Nephron progenitor cell (in vitro differentiated cells): ENCODE results near the gene SLC29A1.

ENCODE experiments used
- DNase-seq: peaks from one replicate; pipeline ENCODE4 v3.0.0; 2021
- H3K27ac Mint-ChIP-seq: 2 replicates; pipeline ENCODE4 v1.8.0; 2021; ENCODE audit warnings: mild to moderate bottlenecking, moderate library complexity, mixed read lengths
- H3K27me3 Mint-ChIP-seq: 2 replicates; pipeline ENCODE4 v1.8.0; 2021; ENCODE audit warnings: mild to moderate bottlenecking, low read depth, mixed read lengths; ENCODE audit not compliant: poor library complexity
- H3K36me3 Mint-ChIP-seq: 2 replicates; pipeline ENCODE4 v1.8.0; 2021; ENCODE audit warnings: low read depth, mixed read lengths
- H3K4me1 Mint-ChIP-seq: 2 replicates; pipeline ENCODE4 v1.8.0; 2021; ENCODE audit warnings: mixed read lengths
- H3K4me3 Mint-ChIP-seq: 2 replicates; pipeline ENCODE4 v1.8.0; 2021; ENCODE audit warnings: mild to moderate bottlenecking, moderate library complexity, mixed read lengths
- H3K9me3 Mint-ChIP-seq: 2 replicates; pipeline ENCODE4 v1.8.0; 2021; ENCODE audit warnings: mild to moderate bottlenecking, moderate library complexity, mixed read lengths
- TF ChIP-seq, protein P1 (sequence below): fragments of 200-600 bp; sonication (generic); IDR thresholded peaks from 2 replicates; pipeline ENCODE4 v1.5.0; 2021; ENCODE audit warnings: antibody characterized with exemption

Gene SLC29A1

DNA sequence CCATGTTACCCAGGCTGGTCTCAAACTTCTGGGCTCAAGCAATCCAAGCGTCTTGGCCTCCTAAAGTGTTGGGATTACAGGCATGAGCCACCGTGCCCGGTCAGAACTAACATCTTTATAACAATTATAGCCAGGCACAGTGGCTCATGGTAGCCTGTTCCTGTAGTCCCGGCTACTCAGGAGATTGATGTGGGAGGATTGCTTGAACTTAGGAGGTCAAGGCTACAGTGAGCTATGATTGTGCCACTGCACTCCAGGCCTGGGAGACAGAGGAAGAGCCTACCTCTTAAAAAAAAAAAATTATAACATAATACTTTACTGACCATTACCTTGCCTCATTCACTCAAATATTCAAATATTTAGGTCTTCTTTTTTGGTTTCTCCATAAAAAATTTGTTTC lies 23.5 kb upstream of the SLC29A1 start:
- Mint-ChIP-seq H3K27me3 (peaks cover 12% of the 10 kb centered on the region), H3K9me3 (no peaks in the 10 kb centered on the region), H3K27ac (no peak overlapping the region), H3K36me3 (no peaks in the 10 kb centered on the region), H3K4me3 (no peak overlapping the region), H3K4me1 (peaks cover 39% of the 10 kb centered on the region)
- TF ChIP-seq, protein P1, sequence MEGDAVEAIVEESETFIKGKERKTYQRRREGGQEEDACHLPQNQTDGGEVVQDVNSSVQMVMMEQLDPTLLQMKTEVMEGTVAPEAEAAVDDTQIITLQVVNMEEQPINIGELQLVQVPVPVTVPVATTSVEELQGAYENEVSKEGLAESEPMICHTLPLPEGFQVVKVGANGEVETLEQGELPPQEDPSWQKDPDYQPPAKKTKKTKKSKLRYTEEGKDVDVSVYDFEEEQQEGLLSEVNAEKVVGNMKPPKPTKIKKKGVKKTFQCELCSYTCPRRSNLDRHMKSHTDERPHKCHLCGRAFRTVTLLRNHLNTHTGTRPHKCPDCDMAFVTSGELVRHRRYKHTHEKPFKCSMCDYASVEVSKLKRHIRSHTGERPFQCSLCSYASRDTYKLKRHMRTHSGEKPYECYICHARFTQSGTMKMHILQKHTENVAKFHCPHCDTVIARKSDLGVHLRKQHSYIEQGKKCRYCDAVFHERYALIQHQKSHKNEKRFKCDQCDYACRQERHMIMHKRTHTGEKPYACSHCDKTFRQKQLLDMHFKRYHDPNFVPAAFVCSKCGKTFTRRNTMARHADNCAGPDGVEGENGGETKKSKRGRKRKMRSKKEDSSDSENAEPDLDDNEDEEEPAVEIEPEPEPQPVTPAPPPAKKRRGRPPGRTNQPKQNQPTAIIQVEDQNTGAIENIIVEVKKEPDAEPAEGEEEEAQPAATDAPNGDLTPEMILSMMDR = no peak
- DNase-seq = no peak

DNA sequence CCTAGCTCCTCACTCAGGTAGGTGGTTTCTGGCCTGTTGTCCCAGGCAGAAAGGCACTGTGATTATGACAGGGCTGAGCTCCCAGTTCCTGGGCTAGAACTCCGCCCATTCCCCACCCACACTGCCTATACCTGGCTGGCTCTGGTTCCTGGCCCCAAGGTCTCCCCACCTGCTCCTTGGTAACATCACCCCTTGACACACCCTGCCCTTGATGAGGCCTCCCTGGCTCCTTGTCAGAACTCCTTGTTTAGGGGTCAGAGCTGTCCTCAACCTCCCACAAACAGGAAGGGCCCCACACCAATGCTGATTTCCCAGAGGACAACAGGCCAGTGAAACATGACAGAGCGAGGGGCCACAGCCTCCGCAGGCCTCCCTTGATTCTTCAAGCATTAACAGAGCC lies 22.2 kb upstream of the SLC29A1 start:
- Mint-ChIP-seq H3K27ac (no peak overlapping the region), H3K4me1 (peaks cover 39% of the 10 kb centered on the region)
- DNase-seq = no peak

DNA sequence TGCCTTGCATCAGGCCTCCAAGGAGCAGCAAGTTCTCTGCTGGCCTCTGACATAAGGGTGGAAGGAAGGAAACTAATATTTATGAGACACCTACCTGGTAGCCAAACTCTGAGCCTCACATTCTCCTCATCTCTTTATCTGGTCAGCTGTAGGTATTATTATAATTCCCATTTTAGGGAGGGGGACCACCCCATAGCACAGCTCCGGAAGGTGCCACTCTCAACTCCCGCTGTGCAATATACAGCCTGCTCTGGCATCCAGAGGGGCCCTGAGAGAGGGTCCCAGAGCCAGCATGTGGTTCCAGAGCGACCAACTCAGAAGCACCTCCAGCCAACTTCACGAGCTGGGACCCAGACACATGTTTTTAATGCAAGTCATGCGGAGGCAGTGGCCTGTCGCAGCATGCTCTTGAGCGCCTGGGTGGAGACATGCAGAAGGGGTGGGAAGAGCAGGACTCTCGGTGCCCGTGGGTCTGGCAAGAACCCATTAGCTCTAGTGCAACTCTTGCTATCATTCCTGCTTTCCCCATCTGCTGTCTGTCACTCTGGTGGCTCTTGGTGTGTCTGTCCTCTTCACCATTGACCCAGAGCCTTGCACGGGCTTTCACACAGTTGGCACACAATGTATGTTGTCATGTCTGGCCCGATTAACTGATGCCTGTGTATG lies 21.6 kb upstream of the SLC29A1 start:
- Mint-ChIP-seq H3K27me3 (peaks cover 11% of the 10 kb centered on the region), H3K36me3 (no peaks in the 10 kb centered on the region), H3K4me3 (no peak overlapping the region), H3K4me1 (peaks cover 45% of the 10 kb centered on the region), H3K9me3 (no peaks in the 10 kb centered on the region), H3K27ac (no peak overlapping the region)
- TF ChIP-seq, protein P1 = no peak
- no peak for DNase-seq

More for the DNA sequence above, 22.2 kb upstream of the SLC29A1 start:
- Mint-ChIP-seq H3K4me3 (no peak overlapping the region), H3K9me3 (no peaks in the 10 kb centered on the region), H3K27me3 (peaks cover 6% of the 10 kb centered on the region), H3K36me3 (no peaks in the 10 kb centered on the region)
- TF ChIP-seq, protein P1 = no peak

DNA sequence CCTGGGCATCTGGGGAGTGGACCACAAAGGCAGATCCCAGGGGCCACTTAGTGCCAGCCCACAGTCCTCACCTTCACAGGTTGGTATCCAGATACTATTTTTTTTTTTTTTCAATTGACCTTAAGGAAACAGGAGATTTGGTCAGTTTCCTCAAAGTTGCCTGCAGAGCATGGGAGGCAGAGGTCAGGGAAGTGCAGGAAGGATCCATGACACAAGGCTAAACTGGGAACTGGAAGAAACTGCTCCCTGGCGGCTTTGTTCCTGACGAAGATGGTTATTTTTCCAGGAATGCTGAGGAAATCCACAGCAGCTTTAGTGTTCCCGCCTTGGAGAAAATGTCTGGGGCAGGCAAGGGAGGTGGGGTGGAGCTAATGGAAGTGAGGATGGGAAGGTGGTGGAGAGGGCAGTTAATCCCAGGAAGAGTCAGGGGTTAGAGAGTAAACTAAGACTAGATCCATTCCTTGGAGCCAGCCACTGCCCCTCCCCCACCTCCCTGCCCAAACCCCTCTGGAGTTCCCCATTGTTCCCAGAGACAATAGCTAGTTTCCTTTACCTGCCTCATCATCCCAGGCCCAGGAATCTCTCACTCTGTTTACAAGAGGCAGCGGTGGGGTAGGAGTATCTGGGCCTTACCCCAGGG lies 20.9 kb upstream of the SLC29A1 start:
- no peaks in the 10 kb centered on the region for H3K36me3 Mint-ChIP-seq
- no peak overlapping the region for H3K27ac Mint-ChIP-seq
- peaks cover 13% of the 10 kb centered on the region for H3K27me3 Mint-ChIP-seq
- H3K9me3 Mint-ChIP-seq = no peaks in the 10 kb centered on the region
- no peak overlapping the region for H3K4me3 Mint-ChIP-seq
- no peak for DNase-seq
- H3K4me1 Mint-ChIP-seq = peaks cover 51% of the 10 kb centered on the region
- TF ChIP-seq, protein P1 = no peak

DNA sequence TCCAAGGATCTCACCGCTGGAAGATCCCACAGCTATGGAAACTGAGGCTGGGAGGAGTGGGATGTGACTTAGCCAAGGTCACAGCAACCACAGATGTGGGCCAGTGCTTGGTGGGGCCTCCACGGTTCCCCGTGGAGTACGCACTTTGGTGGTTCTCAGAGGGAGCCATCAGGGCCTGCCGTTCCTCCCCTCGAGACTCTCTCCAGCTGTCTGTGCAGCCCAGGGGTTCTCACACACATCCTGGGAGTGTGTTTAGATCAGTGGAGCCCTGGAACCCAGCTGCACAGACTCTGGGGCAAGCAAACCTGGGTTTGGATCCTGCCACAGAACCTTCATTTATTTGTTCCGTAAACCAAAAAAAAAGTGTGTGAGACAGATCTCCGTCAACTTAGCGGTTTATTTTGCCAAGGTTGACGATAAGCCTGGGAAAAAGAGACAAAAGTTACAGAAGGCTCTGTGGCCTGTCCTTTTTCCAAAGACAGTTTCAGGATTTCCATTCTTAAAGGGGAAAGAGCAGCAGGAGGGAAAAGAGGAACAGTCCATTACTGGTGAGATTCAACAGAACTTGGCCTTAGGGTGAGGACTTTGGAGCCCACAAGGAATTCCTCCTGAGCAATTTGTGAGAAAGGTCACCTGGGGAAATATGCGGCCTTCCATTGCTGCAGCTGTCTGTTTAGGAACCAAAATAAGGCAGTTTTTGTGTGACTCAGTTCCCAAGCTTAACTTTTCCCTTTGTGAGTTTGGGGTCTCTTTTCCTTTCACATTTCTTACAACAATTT lies 20.2 kb upstream of the SLC29A1 start:
- Mint-ChIP-seq H3K9me3 (no peaks in the 10 kb centered on the region), H3K4me3 (no peak overlapping the region), H3K27me3 (peaks cover 13% of the 10 kb centered on the region), H3K36me3 (no peaks in the 10 kb centered on the region), H3K27ac (no peak overlapping the region), H3K4me1 (peaks cover 58% of the 10 kb centered on the region)
- TF ChIP-seq, protein P1 = no peak
- no peak for DNase-seq
